Transverse colon (tissue), 4 donors: ENCODE data around the gene CD84. TPM values are rescaled to one million over a fixed set of nuclear protein-coding genes. Genes with fewer than 3 reads are reported as not detected.

Source experiments
- DNase-seq: peaks from one replicate; pipeline ENCODE4 v3.0.0-alpha.2; 2019
- H3K27ac ChIP-seq, 4 donors: fragments of 200-600 bp; sonication (generic); 2 replicates each; pipeline ENCODE4 v1.5.1; 2016 to 2018; ENCODE audit warnings: inconsistent platforms in 4 of 4
- H3K27me3 ChIP-seq: fragments of 200-600 bp; sonication (generic); 2 replicates; pipeline ENCODE4 v1.5.1; 2017; ENCODE audit warnings: inconsistent platforms
- H3K36me3 ChIP-seq, 4 donors: fragments of 200-600 bp; sonication (generic); 2 replicates each; pipeline ENCODE4 v1.5.1; 2017 to 2019; ENCODE audit warnings: inconsistent platforms in 4 of 4
- H3K4me1 ChIP-seq, 4 donors: fragments of 200-600 bp; sonication (generic); 2 replicates each; pipeline ENCODE4 v1.5.1; 2017 to 2020; ENCODE audit warnings: inconsistent platforms in 4 of 4
- H3K4me3 ChIP-seq, 4 donors: fragments of 200-600 bp; sonication (generic); 1 replicate in 1 of 4; 2 replicates in 3 of 4; pipeline versions ENCODE4 v1.5.1 to v1.6.1; 2017 to 2019; ENCODE audit warnings: inconsistent platforms in 4 of 4
- H3K9me3 ChIP-seq, 2 donors: fragments of 200-600 bp; sonication (generic); 2 replicates each; pipeline ENCODE4 v1.5.1; 2017 to 2019; ENCODE audit warnings: inconsistent platforms in 2 of 2
- EP300 ChIP-seq: sonication (generic); formaldehyde crosslinking; IDR thresholded peaks from one replicate; pipeline ENCODE4 v1.6.1; 2017; ENCODE audit warnings: antibody characterized with exemption, low read depth
- POLR2A ChIP-seq: fragments of 450-650 bp; IDR thresholded peaks from one replicate; pipeline ENCODE4 v1.6.1; 2016; ENCODE audit warnings: antibody characterized with exemption, mild to moderate bottlenecking, moderate library complexity
- POLR2AphosphoS5 ChIP-seq, 3 donors: sonication (generic); formaldehyde crosslinking; IDR thresholded peaks; one replicate each; pipeline ENCODE4 v1.6.1; 2016; ENCODE audit warnings: antibody characterized with exemption in 3 of 3
- WGBS, 2 donors: methylation state at CpG; one replicate each; pipeline ENCODE4 v1.1.5; 2018; ENCODE audit warnings: low coverage in 1 of 2; 5-methylcytosine and 5-hydroxymethylcytosine counted together
- in situ Hi-C, 4 donors: fragments of 200-750 bp; cut with MboI; loops; one replicate each; pipeline versions ENCODE4 v1.15.0 to v1.15.1; 2017; ENCODE audit warnings: low sequenced_read_pairs in 3 of 4, low pct_ligation_motif_present in 1 of 4, low pct_unique_long_range_greater_than_20kb in 1 of 4
- intact Hi-C: fragments of 100-400 bp; cut with DNase I; formaldehyde crosslinking; loops from one replicate; pipeline ENCODE4 v1.15.1; 2023; ENCODE audit warnings: low total_unique reads
- total RNA-seq, 4 donors: library from RNA; depleted of rRNA; stranded (reverse); fragments of >200 nt; gene quantifications; one replicate each; pipeline ENCODE4 v1.1.0, GENCODE V29; 2016
- TF ChIP-seq, protein P1 (sequence below), 5 experiments: fragments of 200-600 bp in 3 of 5; fragments of 450-650 bp in 2 of 5; sonication (generic) in 3 of 5; IDR thresholded peaks; 1 replicate in 2 of 5; 2 replicates in 3 of 5; pipeline ENCODE4 v1.5.1; 2016 to 2017; ENCODE audit warnings: antibody characterized with exemption in 5 of 5, inconsistent platforms in 3 of 5, mild to moderate bottlenecking in 2 of 5, moderate library complexity in 1 of 5

CD84 gene
- total RNA-seq, 4 donors from 2014 or later, result 1.4 to 8.6 (median 5.8) TPM

DNA sequence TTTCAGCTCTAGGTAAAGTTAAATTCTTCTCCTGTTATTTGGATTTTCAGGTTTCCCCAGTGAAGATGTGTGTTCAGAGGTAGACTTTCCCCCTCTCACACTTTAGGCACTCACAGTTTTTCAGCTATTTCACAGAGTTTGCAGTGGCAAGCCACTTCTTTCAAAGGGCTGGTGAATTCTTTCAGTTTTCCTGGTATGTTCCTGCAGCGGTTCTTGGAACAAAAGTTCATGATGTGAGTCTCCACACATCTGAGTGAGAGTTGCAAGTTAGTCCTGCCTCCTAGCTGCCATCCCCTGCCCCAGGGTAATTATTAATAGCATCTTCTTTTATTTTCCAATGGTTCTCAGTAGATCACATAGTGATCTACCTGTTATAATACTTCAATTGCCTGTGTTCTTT is 27.3 kb upstream of the CD84 start:
- intact Hi-C loops, result no loop called here
- H3K9me3 ChIP-seq, result no peaks in the 10 kb centered on the region
- H3K27me3 ChIP-seq, result no peaks in the 10 kb centered on the region

DNA sequence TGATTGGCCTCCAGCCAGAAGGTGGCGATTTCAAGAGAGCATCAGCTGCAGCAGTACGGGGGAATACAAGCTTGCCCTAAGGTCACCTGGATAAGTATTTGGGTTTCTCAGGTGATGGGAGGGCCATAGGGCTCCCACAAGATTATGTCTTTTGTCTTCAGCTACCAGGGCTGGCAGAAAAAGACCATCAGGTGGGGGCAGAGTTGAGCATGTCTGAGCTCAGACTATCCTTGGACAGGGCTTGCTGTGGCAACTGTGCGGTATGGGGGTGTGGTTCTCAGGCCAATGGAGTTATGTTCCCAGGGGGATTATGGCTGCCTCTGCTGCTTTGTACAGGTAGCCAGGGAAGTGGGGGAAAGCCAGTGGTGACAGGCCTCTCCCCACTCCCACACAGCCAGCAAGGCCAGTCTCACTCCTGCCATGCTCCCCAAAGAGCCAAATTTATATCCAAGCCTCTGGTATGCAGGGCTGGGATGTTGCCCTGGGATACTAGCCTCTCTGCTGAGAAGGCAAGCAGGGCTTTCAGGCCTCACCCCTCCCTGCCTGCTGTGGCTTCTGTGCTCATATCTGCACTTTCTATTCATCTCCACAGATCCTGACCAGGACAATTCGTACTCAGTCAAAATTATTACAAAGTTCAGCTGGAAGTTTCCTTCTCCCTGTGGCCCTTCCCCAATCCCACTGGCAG is 26.6 kb upstream of the CD84 start:
- Histone ChIP-seq H3K27ac (no peak overlapping the region), H3K4me1 (peaks cover 0 to 7% (median 0%) of the 10 kb centered on the region in 4 donors), H3K36me3 (no peaks in the 10 kb centered on the region), H3K27me3 (no peaks in the 10 kb centered on the region), H3K4me3 (no peak overlapping the region), H3K9me3 (peaks cover 0 to 4% of the 10 kb centered on the region in 2 donors)
- TF ChIP-seq POLR2A, result no peak
- TF ChIP-seq EP300, result no peak
- TF ChIP-seq, protein P1, sequence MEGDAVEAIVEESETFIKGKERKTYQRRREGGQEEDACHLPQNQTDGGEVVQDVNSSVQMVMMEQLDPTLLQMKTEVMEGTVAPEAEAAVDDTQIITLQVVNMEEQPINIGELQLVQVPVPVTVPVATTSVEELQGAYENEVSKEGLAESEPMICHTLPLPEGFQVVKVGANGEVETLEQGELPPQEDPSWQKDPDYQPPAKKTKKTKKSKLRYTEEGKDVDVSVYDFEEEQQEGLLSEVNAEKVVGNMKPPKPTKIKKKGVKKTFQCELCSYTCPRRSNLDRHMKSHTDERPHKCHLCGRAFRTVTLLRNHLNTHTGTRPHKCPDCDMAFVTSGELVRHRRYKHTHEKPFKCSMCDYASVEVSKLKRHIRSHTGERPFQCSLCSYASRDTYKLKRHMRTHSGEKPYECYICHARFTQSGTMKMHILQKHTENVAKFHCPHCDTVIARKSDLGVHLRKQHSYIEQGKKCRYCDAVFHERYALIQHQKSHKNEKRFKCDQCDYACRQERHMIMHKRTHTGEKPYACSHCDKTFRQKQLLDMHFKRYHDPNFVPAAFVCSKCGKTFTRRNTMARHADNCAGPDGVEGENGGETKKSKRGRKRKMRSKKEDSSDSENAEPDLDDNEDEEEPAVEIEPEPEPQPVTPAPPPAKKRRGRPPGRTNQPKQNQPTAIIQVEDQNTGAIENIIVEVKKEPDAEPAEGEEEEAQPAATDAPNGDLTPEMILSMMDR (IDR thresholded peaks at IDR 0.05), result no peak
- no peak for TF ChIP-seq POLR2AphosphoS5 (IDR thresholded peaks at IDR 0.05)
- in situ Hi-C loops, result loop anchor here (5.0 to 25.0 kb wide), 3 partner anchors 169 to 181 kb away; no protein-coding TSS in a partner anchor
- no peak for DNase-seq
- 74 to 90% methylated on average over 2 to 4 of the region's 4 CpGs for WGBS, 2 donors
- intact Hi-C loops, result no loop called here

More for the DNA sequence above, 27.3 kb upstream of the CD84 start:
- WGBS, 2 donors, result 67 to 70% methylated on average over 1 of the region's 1 CpG
- Histone ChIP-seq H3K4me1 (peaks cover 0 to 7% (median 0%) of the 10 kb centered on the region in 4 donors), H3K4me3 (no peak overlapping the region), H3K36me3 (no peaks in the 10 kb centered on the region), H3K27ac (no peak overlapping the region)
- TF ChIP-seq POLR2AphosphoS5 (IDR thresholded peaks at IDR 0.05), result no peak
- TF ChIP-seq EP300, result no peak
- no peak for TF ChIP-seq POLR2A
- TF ChIP-seq, protein P1 (IDR thresholded peaks at IDR 0.05), result no peak
- in situ Hi-C loops, result loop anchor here (5.0 to 25.0 kb wide), 3 partner anchors 169 to 182 kb away; no protein-coding TSS in a partner anchor
- DNase-seq, result no peak

DNA sequence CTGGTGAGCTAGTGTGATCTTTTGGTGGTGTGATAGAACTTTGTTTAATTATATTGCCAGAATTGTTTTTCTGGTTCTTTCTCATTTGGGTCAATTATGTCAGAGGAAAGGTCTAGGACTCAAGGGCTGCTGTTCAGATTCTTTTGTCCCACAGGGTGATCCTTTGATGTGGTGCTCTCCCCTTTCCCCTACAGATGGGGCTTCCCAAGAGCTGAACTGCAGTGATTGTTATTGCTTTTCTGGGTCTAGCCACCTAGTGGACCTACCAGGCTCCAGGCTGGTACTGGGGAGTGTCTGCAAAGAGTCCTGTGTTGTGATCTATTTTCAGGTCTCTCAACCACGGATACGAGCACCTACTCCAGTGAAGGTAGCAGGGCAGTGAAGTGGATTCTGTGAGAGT is 25.9 kb upstream of the CD84 start:
- in situ Hi-C loops (loop anchor here (5.0 to 25.0 kb wide), 3 partner anchors 168 to 180 kb away; no protein-coding TSS in a partner anchor), intact Hi-C loops (no loop called here)
- H3K27ac ChIP-seq, result no peak overlapping the region
- peaks cover 0 to 6% of the 10 kb centered on the region in 2 donors for H3K9me3 ChIP-seq
- no peak overlapping the region for H3K4me3 ChIP-seq
- H3K36me3 ChIP-seq, result no peaks in the 10 kb centered on the region
- no peak for DNase-seq
- TF ChIP-seq EP300, result no peak
- TF ChIP-seq, protein P1 (IDR thresholded peaks at IDR 0.05), result peak in 1 of 5 experiments; percentile 7
- H3K27me3 ChIP-seq, result no peaks in the 10 kb centered on the region
- 94% methylated on average over 2 of the region's 2 CpGs; no CpG with 5 or more reads in 1 of the 2 donors for WGBS, 2 donors
- peaks cover 0 to 7% (median 0%) of the 10 kb centered on the region in 4 donors for H3K4me1 ChIP-seq

DNA sequence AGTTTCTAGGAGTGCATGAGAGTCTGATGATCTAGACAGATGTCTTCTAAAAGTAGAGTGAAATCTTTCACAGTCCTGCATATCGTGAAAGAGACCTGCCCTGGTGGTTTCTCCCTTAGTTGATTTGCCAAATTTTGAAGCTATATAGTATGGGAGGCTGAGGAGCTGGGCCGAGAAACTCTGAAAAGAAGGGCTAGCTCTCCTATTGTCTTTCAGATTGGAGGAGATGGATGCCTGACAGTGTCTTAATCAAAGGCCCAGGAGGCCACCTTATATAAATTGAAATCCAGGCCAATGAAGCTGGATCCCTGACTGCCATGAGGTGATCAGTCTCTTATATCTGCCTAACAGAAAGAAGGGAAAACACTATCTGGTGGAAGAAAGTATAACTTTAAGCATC is 18.4 kb upstream of the CD84 start:
- intact Hi-C loops, result no loop called here
- 82 to 84% methylated on average over 2 of the region's 2 CpGs for WGBS, 2 donors

More for the DNA sequence above, 18.4 kb upstream of the CD84 start:
- TF ChIP-seq EP300, result no peak
- no peak for TF ChIP-seq POLR2A
- TF ChIP-seq, protein P1 (IDR thresholded peaks at IDR 0.05), result no peak
- no peak for TF ChIP-seq POLR2AphosphoS5 (IDR thresholded peaks at IDR 0.05)
- H3K9me3 ChIP-seq, result peaks cover 0 to 6% of the 10 kb centered on the region in 2 donors
- in situ Hi-C loops, result no loop called here
- DNase-seq, result no peak
- H3K27me3 ChIP-seq, result no peaks in the 10 kb centered on the region
- no peak overlapping the region for H3K27ac ChIP-seq
- H3K4me1 ChIP-seq, result no peaks in the 10 kb centered on the region
- H3K4me3 ChIP-seq, result no peak overlapping the region
- H3K36me3 ChIP-seq, result no peaks in the 10 kb centered on the region
